HEK293 (cell line): ENCODE results near the gene CRYBG1.

Experiments
- CTCF ChIA-PET: fragments of 350-600 bp; formaldehyde crosslinking; extraction: SDS; loops from one replicate; lab custom pipeline; 2021; ENCODE audit warnings: antibody characterized with exemption; lab: Yijun Ruan, JAX
- POLR2A ChIA-PET: fragments of 300-600 bp; formaldehyde crosslinking; extraction: SDS; loops from one replicate; lab custom pipeline; 2020; ENCODE audit warnings: antibody characterized with exemption, inconsistent platforms; lab: Yijun Ruan, JAX
- H3K27ac ChIP-seq: fragments of 200-500 bp; sonication (Bioruptor generic); 2 replicates; pipeline ENCODE4 v1.5.1; 2014; ENCODE audit warnings: low read depth, low read length, control low read depth, inconsistent platforms; ENCODE audit errors: extremely low read depth
- H3K36me3 ChIP-seq, 2 experiments: fragments of 200-500 bp in 1 of 2; sonication (Bioruptor generic) in 1 of 2; 1 replicate in 1 of 2; 2 replicates in 1 of 2; pipeline ENCODE4 v1.5.1; 2014 to 2017; ENCODE audit warnings: inconsistent platforms in 2 of 2, low read length in 2 of 2; ENCODE audit not compliant: control insufficient read depth in 2 of 2, insufficient read depth in 1 of 2
- H3K4me1 ChIP-seq: fragments of 200-500 bp; sonication (Bioruptor generic); 2 replicates; pipeline ENCODE4 v1.5.1; 2014; ENCODE audit warnings: mild to moderate bottlenecking, low read length, inconsistent platforms; ENCODE audit not compliant: control insufficient read depth, insufficient read depth
- H3K4me3 ChIP-seq: 2 replicates; pipeline ENCODE4 v1.5.1; 2011; ENCODE audit warnings: low read depth, mild to moderate bottlenecking, control low read depth, low read length, moderate library complexity
- H3K9me3 ChIP-seq: fragments of 200-500 bp; sonication (Bioruptor generic); 2 replicates; pipeline ENCODE4 v1.5.1; 2014; ENCODE audit warnings: low read depth, low read length, inconsistent platforms; ENCODE audit not compliant: control insufficient read depth, insufficient read depth
- ATF2 ChIP-seq: fragments of 450-650 bp; formaldehyde crosslinking; IDR thresholded peaks from 2 replicates; pipeline ENCODE4 v1.5.1; 2016; ENCODE audit warnings: missing biosample characterization, missing genetic modification characterization, low read depth
- GLI4 ChIP-seq: fragments of 450-650 bp; formaldehyde crosslinking; IDR thresholded peaks from 2 replicates; pipeline ENCODE4 v1.5.1; 2016; ENCODE audit warnings: missing biosample characterization, missing genetic modification characterization
- HOXA7 ChIP-seq: sonication (generic); formaldehyde crosslinking; IDR thresholded peaks from 2 replicates; pipeline ENCODE4 v1.8.1; 2022; ENCODE audit warnings: missing genetic modification reagents, borderline replicate concordance
- PRDM2 ChIP-seq: fragments of 450-650 bp; formaldehyde crosslinking; IDR thresholded peaks from 2 replicates; pipeline ENCODE4 v1.5.1; 2016; ENCODE audit warnings: missing biosample characterization, missing genetic modification characterization, borderline replicate concordance
- PRDM6 ChIP-seq: fragments of 450-650 bp; formaldehyde crosslinking; IDR thresholded peaks from 2 replicates; pipeline ENCODE4 v1.5.1; 2017; ENCODE audit warnings: missing biosample characterization, missing genetic modification characterization
- YY1 ChIP-seq: fragments of 450-650 bp; formaldehyde crosslinking; IDR thresholded peaks from 2 replicates; pipeline ENCODE4 v1.5.1; 2018; ENCODE audit warnings: missing biosample characterization, missing genetic modification characterization
- ZBTB26 ChIP-seq: fragments of 450-650 bp; formaldehyde crosslinking; optimal IDR thresholded peaks from 2 replicates; pipeline ENCODE3; 2016; ENCODE audit warnings: missing biosample characterization, mild to moderate bottlenecking, missing genetic modification characterization
- ZBTB6 ChIP-seq: fragments of 450-650 bp; formaldehyde crosslinking; IDR thresholded peaks from 2 replicates; pipeline ENCODE4 v1.5.1; 2017; ENCODE audit warnings: missing biosample characterization, missing genetic modification characterization
- ZNF24 ChIP-seq: fragments of 450-650 bp; formaldehyde crosslinking; IDR thresholded peaks from 2 replicates; pipeline ENCODE4 v1.5.1; 2016; ENCODE audit warnings: missing biosample characterization, missing genetic modification characterization
- ZNF311 ChIP-seq: fragments of 450-650 bp; formaldehyde crosslinking; IDR thresholded peaks from 2 replicates; pipeline ENCODE4 v1.5.1; 2017; ENCODE audit warnings: missing biosample characterization, missing genetic modification characterization, borderline replicate concordance
- ZNF501 ChIP-seq: fragments of 450-650 bp; formaldehyde crosslinking; IDR thresholded peaks from 2 replicates; pipeline ENCODE4 v1.5.1; 2016; ENCODE audit warnings: missing biosample characterization, missing genetic modification characterization
- ZNF664 ChIP-seq: fragments of 450-650 bp; formaldehyde crosslinking; IDR thresholded peaks from 2 replicates; pipeline ENCODE4 v1.5.1; 2016; ENCODE audit warnings: missing biosample characterization, missing genetic modification characterization
- ZNF768 ChIP-seq: fragments of 450-650 bp; formaldehyde crosslinking; IDR thresholded peaks from 2 replicates; pipeline ENCODE4 v1.5.1; 2018; ENCODE audit warnings: missing biosample characterization, mild to moderate bottlenecking, missing genetic modification characterization

CRYBG1 gene

GRCh38 chr6:106396426-106397220 lies 36.1 kb downstream of the CRYBG1 start:
- CTCF ChIA-PET, result interaction anchor here (0.7 to 1.4 kb wide), 4 partner anchors 36 to 1142 kb away, joined by 3 to 7 read pairs (median 5); partner anchors contain the start of gene CRYBG1
- TF ChIP-seq YY1 (tag by site-specific recombination), result no peak
- TF ChIP-seq ATF2 (tag by site-specific recombination), result peak; percentile 35; the same call in 1 of the 2 replicates
- no peak for TF ChIP-seq HOXA7 (CRISPR knock-in tag)
- H3K4me1 ChIP-seq, result no peaks in the 10 kb centered on the region
- H3K27ac ChIP-seq, result no peak overlapping the region
- no peak overlapping the region for H3K4me3 ChIP-seq
- no peaks in the 10 kb centered on the region for H3K36me3 ChIP-seq
- POLR2A ChIA-PET, result no interaction called here
- no peaks in the 10 kb centered on the region for H3K9me3 ChIP-seq

GRCh38 chr6:106397431-106397830 lies 36.9 kb downstream of the CRYBG1 start:
- ChIA-PET CTCF (interaction anchor here (0.8 to 1.4 kb wide), 3 partner anchors 38 to 662 kb away, joined by 3 to 4 read pairs (median 4); no protein-coding TSS in a partner anchor), POLR2A (no interaction called here)
- no peaks in the 10 kb centered on the region for H3K4me1 ChIP-seq
- TF ChIP-seq ZNF768 (tag by site-specific recombination), result no peak
- TF ChIP-seq ZNF501 (tag by site-specific recombination), result no peak
- TF ChIP-seq GLI4 (tag by site-specific recombination), result no peak
- TF ChIP-seq PRDM2 (tag by site-specific recombination), result no peak
- TF ChIP-seq PRDM6 (tag by site-specific recombination), result no peak
- TF ChIP-seq ZNF311, result no peak
- no peak for TF ChIP-seq ZNF664
- TF ChIP-seq ZBTB26 (tag by site-specific recombination), result no peak
- TF ChIP-seq ZBTB6 (tag by site-specific recombination), result no peak
- TF ChIP-seq ZNF24 (tag by site-specific recombination), result no peak
- no peaks in the 10 kb centered on the region for H3K9me3 ChIP-seq
- H3K36me3 ChIP-seq, result no peaks in the 10 kb centered on the region
- H3K4me3 ChIP-seq, result no peak overlapping the region
- no peak overlapping the region for H3K27ac ChIP-seq
